GM10266 (cell line): ENCODE results near the gene CCDC6.

Experiments used
- DNase-seq: peaks from one replicate; pipeline ENCODE4 v3.0.0; 2012; ENCODE audit errors: extremely low spot score
- TF ChIP-seq, protein P1 (sequence below): IDR thresholded peaks from 2 replicates; pipeline ENCODE4 v1.5.1; 2012; ENCODE audit warnings: mild to moderate bottlenecking, low read depth; ENCODE audit not compliant: control insufficient read depth, insufficient read depth; ENCODE audit errors: missing control alignments

CCDC6 gene

DNA sequence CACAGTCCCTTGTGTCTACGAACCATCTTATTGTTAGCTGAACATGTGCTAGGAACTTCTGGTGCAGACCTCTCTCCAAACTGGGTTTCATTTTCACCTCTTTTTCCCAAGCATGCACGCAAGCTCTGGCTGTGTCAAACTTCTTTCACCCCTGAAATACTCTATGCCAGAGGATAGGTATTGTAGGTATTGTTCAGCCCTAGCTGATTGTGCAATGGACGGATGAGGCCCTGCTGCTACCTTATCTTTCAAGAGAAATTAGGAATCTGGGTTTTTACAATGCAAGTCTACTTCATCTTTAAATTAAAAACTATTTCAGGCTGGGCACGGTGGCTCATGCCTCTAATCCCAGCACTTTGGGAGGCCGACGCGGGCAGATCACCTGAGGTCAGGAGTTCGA lies 124.8 kb downstream of the CCDC6 start:
- no peak for DNase-seq
- TF ChIP-seq, protein P1, sequence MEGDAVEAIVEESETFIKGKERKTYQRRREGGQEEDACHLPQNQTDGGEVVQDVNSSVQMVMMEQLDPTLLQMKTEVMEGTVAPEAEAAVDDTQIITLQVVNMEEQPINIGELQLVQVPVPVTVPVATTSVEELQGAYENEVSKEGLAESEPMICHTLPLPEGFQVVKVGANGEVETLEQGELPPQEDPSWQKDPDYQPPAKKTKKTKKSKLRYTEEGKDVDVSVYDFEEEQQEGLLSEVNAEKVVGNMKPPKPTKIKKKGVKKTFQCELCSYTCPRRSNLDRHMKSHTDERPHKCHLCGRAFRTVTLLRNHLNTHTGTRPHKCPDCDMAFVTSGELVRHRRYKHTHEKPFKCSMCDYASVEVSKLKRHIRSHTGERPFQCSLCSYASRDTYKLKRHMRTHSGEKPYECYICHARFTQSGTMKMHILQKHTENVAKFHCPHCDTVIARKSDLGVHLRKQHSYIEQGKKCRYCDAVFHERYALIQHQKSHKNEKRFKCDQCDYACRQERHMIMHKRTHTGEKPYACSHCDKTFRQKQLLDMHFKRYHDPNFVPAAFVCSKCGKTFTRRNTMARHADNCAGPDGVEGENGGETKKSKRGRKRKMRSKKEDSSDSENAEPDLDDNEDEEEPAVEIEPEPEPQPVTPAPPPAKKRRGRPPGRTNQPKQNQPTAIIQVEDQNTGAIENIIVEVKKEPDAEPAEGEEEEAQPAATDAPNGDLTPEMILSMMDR: no peak

DNA sequence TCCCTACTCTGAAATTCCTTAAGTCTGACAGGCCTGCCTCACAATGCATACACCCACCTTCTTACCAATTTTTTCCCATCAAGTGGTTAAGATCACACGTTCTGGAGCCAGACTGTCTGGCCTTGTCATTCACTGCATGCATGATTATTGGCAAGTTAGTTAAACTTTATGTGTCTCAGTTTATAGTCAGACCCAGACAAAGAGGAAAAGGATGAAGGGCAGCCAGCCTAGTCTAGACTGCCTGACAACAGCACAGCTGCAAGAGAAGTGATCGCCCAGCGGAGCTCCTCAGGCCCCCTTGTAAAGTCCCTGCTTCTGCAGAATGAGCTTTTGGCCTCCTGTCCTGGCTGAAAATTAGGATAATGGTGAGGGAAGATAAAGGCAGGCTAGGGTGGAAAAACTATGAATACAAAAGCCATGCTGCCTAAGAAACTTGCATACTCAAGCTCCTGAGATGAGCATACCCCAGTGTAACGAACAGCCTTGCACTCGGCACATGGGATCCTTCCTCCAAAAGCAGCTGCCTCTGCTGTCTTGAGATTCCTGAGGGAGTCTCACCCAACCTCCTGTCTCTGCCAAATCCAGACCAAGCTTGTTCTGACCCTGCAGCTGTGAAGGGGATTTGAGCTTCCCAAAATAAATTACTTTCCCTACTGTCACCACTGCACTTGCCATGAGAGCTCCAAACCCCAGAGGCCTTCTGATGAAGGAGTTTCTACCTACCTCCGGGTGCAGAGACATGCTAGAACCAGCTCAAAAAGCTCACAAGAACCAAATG lies 126.4 kb downstream of the CCDC6 start:
- DNase-seq: no peak

GRCh38 chr10:59774451-59774850 lies 131.9 kb downstream of the CCDC6 start:
- TF ChIP-seq, protein P1: no peak
- no peak for DNase-seq

More for the DNA sequence above, 126.4 kb downstream of the CCDC6 start:
- TF ChIP-seq, protein P1: no peak

- TF ChIP-seq, protein P1: no peak
- no peak for DNase-seq
Observed at GRCh38 chr10:59773088-59773487, 133.3 kb downstream of the CCDC6 start.

GRCh38 chr10:59771162-59771807 lies 135.1 kb downstream of the CCDC6 start:
- TF ChIP-seq, protein P1: no peak
- DNase-seq: no peak

- TF ChIP-seq, protein P1: no peak
- no peak for DNase-seq
Observed at GRCh38 chr10:59770689-59771088, 135.7 kb downstream of the CCDC6 start.

DNA sequence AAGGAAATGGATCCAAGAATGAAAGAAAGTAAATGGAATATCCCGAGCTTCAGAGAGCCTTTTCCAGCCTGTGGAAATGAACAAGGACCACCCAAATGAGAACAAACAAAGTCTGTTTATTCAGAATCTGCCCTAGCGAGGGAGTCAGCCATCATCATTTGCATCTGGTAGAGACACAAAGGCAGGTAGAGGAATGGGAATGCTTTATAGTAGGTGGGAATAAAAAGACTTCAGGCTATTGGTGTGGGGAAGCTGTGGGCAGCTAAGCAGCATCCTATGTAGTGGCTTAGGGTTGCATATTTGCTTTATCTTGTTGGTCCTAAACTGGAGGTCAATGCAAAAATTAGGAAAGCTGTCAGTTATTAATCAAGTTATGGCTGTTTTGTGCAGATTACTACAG lies 143.9 kb downstream of the CCDC6 start:
- no peak for DNase-seq

More for the DNA sequence above, 143.9 kb downstream of the CCDC6 start:
- TF ChIP-seq, protein P1: no peak
